Erythroblast (primary cell): ENCODE results near the gene PROSER1.
A peak's percentile ranks its signal among the peaks of the same experiment; 100 is the strongest.

Source experiments
- DNase-seq, 2 experiments: peaks; one replicate each; lab custom pipeline; 2025; lab: John Stamatoyannopoulos, UW
- GATA1 ChIP-seq: IDR thresholded peaks from 2 replicates; pipeline ENCODE4 v1.6.1; 2011; ENCODE audit warnings: low read depth, mild to moderate bottlenecking, control low read depth, low read length, moderate library complexity
- POLR2A ChIP-seq: IDR thresholded peaks from 2 replicates; pipeline ENCODE4 v1.6.1; 2011; ENCODE audit warnings: mild to moderate bottlenecking, low read length

Gene PROSER1

DNA sequence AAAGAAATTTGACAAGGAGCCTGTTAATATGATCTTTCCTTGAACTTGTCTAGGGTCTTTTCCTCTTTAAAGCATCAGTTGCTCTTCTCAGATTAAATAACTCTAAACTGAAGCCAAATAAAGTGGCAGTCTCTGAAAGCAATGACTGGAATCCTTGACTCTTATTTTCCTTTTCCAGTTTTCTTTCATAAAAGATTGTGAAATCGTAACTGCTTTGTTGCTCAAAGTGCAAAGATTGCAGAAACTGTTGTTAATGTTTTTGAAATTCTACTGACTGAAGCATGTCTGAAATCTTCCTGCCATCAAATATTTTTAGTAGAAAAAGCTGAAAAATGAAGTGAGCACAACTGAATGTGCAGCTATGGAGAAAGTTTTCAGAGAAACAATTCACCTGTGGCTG, 2.3 kb upstream of the PROSER1 start:
- DNase-seq: no peak
- TF ChIP-seq POLR2A (no peak), GATA1 (no peak)

DNA sequence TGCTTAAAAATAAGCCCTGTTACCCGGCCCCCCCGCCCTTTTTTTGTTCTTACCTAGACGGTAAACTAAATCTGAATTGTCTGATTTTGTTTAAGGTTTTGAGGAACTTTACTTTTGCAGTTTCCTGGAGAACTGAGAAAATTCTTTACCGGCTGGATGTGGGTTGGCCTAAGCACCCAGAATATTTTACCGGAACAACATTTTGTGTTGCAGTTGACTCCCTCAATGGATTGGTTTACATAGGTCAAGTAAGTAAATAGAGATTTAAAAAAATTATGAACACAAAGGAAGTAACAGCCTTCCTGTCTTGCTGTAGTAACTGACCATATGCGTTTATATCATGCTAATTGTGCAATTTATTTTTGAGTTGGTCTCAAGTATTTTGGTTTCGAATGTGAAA, 1.2 kb upstream of the PROSER1 start:
- TF ChIP-seq GATA1 (no peak), POLR2A (no peak)
- DNase-seq: peak in 1 of 2 experiments; percentile 24

- DNase-seq: peak; percentile 59 to 67
- TF ChIP-seq GATA1 (no peak), POLR2A (no peak)
Measured at GRCh38 chr13:39038569-39039030, 711 bp upstream of the PROSER1 start.

GRCh38 chr13:39037410-39037879, 444 bp downstream of the PROSER1 start:
- no peak for TF ChIP-seq GATA1
- TF ChIP-seq POLR2A: no peak

DNA sequence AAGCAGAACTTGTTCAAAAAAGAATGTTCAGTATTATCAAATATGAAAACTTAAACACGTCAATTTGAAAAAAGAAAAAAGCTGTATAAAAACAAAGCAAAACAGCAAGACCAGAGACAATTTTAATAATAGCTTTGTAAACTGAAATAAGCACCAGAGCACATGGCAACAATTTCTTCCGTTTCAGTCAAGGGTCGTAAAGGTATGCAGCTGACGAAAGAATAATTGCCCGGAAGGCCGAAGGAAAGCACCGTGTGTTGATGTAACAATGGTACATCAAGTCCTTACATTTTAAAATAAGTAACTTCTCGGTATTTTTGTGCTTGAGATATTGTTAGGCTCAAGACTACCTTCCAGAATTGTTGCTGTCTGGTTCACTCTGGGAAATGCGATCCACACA, 1.7 kb downstream of the PROSER1 start:
- peak; percentile 16 for TF ChIP-seq POLR2A
- TF ChIP-seq GATA1: no peak

More at GRCh38 chr13:39037410-39037879, 444 bp downstream of the PROSER1 start:
- DNase-seq: no peak

DNA sequence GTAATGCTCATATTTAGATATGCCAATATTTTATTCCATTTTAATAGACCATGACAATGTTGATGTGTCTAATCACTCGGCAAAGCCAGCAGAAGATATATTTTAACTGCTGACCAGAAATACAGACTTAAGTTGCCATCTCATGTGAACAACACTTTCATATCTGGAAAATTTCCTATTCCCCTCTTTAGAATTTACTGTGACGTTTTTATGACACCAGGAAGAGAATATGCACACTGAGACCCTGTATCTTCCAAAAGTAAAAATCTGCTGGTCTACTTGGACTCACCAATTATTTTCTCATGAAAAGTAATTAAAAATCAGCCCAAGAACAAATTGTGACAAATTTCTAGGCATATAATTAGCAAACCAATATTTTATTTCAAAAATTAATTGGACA, 2.1 kb downstream of the PROSER1 start:
- peak; percentile 17 to 33 for DNase-seq
- TF ChIP-seq POLR2A: no peak
- no peak for TF ChIP-seq GATA1

More for the DNA sequence above, 1.7 kb downstream of the PROSER1 start:
- peak; percentile 50 to 63 for DNase-seq

DNA sequence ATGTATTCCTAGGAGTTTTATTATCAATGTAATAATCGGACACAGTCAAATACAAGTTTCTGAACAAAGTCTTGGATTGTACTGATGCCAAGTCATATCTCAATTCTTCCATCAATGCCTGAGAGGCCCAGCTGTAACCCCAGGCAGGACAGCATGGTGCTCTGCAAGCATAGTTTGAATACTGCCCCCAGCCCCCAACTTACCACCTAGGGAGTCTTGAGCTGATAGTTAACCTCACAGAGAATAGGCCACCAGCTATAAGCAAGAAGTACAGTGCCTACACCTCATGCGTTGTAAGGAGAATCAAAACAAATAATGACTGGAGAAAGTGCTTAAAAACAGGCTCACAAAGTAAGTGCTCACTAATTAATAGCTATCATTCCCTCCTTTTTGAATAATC, 2.7 kb downstream of the PROSER1 start:
- TF ChIP-seq POLR2A (no peak), GATA1 (no peak)
- DNase-seq: peak; percentile 41 to 47

DNA sequence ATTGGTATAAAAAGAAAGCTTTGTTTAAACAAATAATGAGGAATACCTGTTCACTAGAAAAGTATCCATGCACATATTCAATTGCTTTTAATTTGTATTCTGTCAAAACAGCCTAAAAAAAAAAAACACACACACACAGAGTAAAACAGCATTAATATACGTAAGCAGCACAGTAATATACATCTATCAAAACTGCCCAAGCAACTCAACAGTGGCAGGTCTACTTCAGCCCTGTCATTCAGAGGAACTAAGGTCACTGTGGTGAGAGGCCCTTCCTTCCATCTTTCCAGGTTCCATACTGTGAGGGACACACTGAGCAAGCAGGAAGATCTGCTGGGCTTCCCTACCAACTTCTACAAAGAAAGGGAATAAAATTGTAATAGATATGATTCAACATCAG, 3.8 kb downstream of the PROSER1 start:
- no peak for DNase-seq
- no peak for TF ChIP-seq GATA1
- no peak for TF ChIP-seq POLR2A

DNA sequence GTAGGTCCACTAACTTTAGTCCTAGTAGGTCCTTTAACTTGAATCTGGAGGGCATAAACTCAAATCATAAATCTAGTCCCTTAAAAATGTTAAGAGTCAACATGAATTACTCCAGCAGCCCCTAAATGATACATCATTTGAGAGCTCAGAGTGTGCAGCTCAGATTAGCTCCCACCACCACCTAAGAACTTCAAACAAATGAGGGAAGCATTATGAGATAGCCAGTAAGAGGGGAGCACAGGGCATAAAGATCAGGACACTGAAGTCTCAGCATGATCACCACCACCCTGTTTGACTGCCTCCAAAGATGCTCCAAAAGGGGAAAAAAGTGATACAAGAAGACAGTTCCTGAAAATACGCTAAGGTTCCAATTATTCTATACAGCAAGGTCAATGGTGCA, 5.7 kb downstream of the PROSER1 start:
- TF ChIP-seq POLR2A: no peak
- TF ChIP-seq GATA1: no peak
- no peak for DNase-seq

DNA sequence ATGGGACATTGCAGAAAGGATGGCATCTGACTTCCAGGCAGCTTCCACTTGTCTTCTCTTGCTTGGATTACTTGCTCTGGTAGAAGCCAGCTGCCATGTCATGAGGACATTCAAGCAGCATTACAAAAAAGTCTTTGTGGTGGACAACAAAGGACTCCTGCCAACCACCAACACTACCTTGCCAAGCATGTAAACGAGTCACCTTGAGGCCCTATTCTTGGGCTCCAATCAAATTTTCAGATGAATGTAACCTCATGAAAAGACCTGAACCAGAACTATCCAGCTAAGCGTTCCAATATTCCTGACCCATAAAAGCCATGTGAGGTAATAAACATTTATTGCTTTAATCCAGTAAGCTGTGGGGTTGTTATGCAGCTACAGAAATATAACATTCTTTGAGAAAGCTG, 12.5 kb downstream of the PROSER1 start:
- no peak for DNase-seq

DNA sequence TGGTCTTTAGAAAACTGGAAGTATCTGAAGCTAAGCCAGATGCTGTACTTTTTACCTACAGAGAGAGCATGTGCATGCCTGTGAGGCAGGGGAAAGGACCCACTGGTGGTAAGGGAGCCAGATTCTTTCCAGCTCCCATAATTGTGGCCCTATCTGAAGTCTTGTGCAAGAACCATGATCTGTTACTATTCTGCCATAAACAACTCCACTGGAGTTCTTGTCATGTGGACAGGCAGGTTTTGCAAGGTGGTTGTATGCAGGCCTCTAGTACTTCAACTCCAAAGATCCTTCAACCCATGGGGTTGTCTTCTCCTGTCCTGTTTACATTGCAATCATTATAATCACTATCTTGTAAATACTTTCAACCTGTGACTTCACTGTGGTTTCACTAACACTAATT, 14.1 kb downstream of the PROSER1 start:
- DNase-seq: no peak
- no peak for TF ChIP-seq POLR2A
- TF ChIP-seq GATA1: no peak

More for the DNA sequence above, 12.5 kb downstream of the PROSER1 start:
- TF ChIP-seq GATA1: no peak
- no peak for TF ChIP-seq POLR2A

GRCh38 chr13:39023316-39023715, 14.6 kb downstream of the PROSER1 start:
- DNase-seq: no peak
- TF ChIP-seq POLR2A (no peak), GATA1 (no peak)

- TF ChIP-seq POLR2A (no peak), GATA1 (no peak)
- DNase-seq: no peak
Measured at GRCh38 chr13:39020853-39021462, 16.9 kb downstream of the PROSER1 start.

DNA sequence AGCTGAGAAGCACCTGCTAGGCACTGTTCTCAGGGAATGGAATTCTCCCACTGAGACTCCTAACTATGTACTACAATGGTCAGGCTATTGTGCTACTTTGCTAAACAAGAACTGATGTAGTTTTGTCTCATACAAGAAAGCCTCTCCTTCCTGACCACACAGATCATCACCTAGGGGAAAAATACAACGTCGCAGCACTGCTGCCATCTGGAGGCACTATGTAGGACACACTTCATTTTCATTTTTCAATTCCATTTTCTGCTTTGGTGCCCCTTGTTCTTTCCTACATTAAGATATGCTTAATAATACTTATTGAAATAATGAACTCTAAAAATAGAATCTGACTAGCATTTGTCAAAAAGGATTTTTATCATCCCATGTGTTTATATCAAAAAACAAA, 21.1 kb downstream of the PROSER1 start:
- peak; percentile 23 to 45 for DNase-seq
- TF ChIP-seq POLR2A: no peak
- no peak for TF ChIP-seq GATA1

DNA sequence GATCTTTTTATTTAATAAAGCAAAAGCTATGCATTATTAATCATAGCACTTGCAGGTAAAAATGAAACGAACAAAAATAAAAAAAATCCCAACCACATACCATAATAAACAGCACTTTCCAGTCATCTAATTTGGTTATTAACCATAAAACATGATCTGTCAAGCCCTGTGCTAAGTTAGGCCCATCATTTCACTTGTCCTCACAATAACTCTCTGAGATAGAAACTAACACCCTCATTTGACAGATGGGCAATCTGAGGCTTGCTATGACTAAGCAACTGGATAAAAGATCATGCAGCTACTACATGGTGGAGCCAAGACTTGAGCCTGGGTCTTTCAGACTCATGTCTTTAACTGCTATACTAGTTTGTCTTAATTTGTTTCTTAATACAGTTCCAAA, 21.8 kb downstream of the PROSER1 start:
- TF ChIP-seq POLR2A (no peak), GATA1 (no peak)
- DNase-seq: peak in 1 of 2 experiments; percentile 8
